HL-60 (cell line): ENCODE measurements around the gene NFATC2IP.

Experiments used
- TF ChIP-seq, protein P1 (sequence below): IDR thresholded peaks from one replicate; pipeline ENCODE4 v1.5.1; 2011; ENCODE audit warnings: low read length, control low read depth, inconsistent platforms; ENCODE audit not compliant: insufficient read depth
- TF ChIP-seq, protein P2 (sequence below): IDR thresholded peaks from 2 replicates; pipeline ENCODE4 v1.6.1; 2012; ENCODE audit warnings: low read depth; ENCODE audit not compliant: insufficient replicate concordance

DNA sequence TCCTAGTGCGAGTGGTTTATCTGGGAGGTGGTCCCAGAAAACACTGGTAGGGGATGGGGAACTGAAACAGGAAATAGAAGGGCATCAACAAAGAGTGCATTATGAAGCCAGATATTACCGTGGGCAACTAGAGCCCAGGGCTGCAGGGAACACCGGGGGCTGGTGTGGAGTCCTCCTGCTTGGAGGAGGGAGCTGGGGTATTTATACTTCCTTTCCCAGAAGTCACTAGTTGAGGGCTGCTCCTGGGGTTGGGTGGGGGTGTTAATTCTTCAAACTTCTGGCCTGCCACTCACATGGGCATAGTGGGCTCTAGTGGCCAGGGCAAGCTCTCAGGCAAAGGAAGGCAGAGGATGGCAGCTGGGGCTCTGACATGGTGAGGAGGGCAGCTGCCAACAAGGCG, 48.8 kb downstream of the NFATC2IP start:
- TF ChIP-seq, protein P1, sequence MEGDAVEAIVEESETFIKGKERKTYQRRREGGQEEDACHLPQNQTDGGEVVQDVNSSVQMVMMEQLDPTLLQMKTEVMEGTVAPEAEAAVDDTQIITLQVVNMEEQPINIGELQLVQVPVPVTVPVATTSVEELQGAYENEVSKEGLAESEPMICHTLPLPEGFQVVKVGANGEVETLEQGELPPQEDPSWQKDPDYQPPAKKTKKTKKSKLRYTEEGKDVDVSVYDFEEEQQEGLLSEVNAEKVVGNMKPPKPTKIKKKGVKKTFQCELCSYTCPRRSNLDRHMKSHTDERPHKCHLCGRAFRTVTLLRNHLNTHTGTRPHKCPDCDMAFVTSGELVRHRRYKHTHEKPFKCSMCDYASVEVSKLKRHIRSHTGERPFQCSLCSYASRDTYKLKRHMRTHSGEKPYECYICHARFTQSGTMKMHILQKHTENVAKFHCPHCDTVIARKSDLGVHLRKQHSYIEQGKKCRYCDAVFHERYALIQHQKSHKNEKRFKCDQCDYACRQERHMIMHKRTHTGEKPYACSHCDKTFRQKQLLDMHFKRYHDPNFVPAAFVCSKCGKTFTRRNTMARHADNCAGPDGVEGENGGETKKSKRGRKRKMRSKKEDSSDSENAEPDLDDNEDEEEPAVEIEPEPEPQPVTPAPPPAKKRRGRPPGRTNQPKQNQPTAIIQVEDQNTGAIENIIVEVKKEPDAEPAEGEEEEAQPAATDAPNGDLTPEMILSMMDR, result no peak
- TF ChIP-seq, protein P2, sequence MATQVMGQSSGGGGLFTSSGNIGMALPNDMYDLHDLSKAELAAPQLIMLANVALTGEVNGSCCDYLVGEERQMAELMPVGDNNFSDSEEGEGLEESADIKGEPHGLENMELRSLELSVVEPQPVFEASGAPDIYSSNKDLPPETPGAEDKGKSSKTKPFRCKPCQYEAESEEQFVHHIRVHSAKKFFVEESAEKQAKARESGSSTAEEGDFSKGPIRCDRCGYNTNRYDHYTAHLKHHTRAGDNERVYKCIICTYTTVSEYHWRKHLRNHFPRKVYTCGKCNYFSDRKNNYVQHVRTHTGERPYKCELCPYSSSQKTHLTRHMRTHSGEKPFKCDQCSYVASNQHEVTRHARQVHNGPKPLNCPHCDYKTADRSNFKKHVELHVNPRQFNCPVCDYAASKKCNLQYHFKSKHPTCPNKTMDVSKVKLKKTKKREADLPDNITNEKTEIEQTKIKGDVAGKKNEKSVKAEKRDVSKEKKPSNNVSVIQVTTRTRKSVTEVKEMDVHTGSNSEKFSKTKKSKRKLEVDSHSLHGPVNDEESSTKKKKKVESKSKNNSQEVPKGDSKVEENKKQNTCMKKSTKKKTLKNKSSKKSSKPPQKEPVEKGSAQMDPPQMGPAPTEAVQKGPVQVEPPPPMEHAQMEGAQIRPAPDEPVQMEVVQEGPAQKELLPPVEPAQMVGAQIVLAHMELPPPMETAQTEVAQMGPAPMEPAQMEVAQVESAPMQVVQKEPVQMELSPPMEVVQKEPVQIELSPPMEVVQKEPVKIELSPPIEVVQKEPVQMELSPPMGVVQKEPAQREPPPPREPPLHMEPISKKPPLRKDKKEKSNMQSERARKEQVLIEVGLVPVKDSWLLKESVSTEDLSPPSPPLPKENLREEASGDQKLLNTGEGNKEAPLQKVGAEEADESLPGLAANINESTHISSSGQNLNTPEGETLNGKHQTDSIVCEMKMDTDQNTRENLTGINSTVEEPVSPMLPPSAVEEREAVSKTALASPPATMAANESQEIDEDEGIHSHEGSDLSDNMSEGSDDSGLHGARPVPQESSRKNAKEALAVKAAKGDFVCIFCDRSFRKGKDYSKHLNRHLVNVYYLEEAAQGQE, result no peak
